Activated CD8-positive, alpha-beta memory T cell treated with anti-CD3 and anti-CD28 coated beads, Interleukin-2, amount 50 U/mL, for 1 hour (primary cell): Measurements from ENCODE around the gene BEGAIN.

Experiments used
- DNase-seq: peaks from one replicate; pipeline ENCODE4 v3.0.0-alpha.2; 2020; ENCODE audit errors: extremely low read depth

The BEGAIN gene

GRCh38 chr14:100581228-100582145 lies 5.7 kb downstream of the BEGAIN start:
- no peak for DNase-seq

GRCh38 chr14:100580316-100581227 lies 6.6 kb downstream of the BEGAIN start:
- DNase-seq, result no peak

GRCh38 chr14:100578552-100578951 lies 8.7 kb downstream of the BEGAIN start:
- no peak for DNase-seq

GRCh38 chr14:100577986-100578431 lies 9.2 kb downstream of the BEGAIN start:
- DNase-seq, result no peak

- no peak for DNase-seq
Observed at GRCh38 chr14:100577321-100577985, 9.8 kb downstream of the BEGAIN start.

DNA sequence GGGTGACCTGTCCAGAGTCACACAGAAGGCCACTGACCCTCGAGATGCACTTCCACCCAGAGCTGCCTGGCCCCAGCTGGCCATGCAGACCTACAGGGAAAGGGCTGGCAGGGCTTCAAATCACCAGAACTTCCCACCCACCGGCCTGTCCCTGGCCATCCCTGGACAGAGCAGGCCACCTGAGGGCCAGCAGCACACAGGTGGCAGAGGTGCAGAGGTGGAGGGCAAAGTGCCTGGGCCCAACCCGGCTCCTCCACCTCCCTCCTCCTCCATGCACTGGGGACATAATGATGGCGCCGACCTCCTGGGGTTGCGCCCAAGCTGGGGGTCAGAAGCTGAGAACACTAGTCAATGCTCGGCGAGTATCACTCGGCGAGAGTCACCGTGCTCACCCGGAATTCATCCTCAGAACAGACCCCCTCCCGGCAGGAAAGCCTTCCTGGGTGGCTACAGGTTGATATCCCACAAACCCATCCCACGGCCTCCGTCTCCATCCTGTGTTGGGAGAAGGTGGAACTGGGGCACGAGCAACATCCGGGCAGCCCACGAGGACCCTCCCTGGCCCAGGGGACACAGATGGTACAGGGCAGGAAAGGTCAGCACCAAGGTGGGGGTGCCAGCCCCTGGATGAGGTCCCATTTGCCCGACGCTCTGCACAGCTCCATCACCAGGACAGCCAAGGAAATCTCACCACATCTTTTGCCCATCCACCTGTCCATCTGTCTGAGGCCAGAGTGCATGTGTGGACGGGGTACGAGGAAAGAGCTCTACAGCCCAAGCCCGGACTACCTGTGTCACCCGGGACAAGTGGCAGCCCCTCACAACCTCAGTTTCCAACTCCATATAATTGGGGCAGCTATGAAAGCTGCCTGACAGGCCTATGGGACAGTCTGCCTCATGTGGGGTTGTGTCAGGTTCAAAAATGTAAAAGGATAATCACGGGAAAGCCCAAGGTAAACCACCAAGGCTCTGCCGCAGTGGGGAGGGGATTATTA lies 10.8 kb downstream of the BEGAIN start:
- no peak for DNase-seq

DNA sequence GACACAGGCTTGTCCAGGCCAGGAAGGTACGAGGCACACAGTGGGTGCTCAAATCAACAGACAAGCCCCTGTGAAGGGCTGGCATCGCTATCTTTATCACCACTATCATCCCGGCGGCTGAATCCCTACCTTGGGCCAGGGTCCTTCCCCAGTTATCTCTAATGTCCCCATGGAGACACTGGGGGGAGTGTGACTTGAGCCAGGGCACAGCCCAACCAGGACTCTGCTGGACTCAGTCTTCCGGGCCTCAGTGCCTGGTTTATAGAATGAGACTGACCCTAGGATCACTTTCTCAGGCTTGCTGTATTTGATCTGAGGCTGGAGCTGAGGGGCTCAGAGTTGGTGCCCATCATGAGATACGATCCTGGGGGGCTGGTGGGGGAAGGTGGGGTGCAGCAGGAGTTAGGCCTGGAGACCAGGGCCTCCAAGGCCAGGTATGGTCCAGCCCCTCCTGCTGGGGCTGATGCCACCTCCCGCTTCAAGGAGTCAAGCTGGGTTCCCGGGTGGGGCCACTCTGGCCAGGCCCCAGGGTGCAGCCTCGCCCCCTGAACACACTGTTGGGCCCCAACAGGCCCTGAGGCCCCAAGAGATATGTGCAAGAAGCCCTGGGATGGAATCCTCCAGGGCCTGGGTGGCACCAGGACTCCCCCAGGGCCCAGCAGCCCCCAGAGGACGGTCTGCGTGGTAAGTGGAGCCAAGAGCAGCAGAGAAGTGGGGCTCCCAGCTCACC lies 11.8 kb downstream of the BEGAIN start:
- DNase-seq, result no peak

- no peak for DNase-seq
Observed at GRCh38 chr14:100574642-100575031, 12.6 kb downstream of the BEGAIN start.

- DNase-seq, result no peak
Observed at GRCh38 chr14:100573757-100574641, 13.2 kb downstream of the BEGAIN start.

GRCh38 chr14:100573002-100573756 lies 14.0 kb downstream of the BEGAIN start:
- DNase-seq, result no peak

DNA sequence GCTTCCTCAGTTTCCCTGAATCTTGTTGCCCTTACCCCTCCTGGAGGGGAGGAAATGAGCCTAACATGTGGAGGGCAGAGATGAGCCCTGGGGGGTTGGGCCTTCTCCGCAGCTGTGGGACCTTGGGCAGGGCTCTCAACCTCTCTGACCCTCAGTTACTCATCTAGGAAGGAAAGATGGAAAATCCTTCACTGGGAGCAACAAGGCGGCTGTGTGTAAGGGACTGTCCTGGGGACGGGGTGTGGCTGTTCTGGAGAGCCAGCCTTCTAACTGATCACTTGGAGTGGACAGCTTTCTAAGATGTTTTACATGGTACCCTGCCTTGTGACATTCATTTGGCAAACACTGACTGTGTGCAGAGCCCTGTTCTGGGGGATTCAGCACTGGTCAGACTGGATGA lies 14.7 kb downstream of the BEGAIN start:
- DNase-seq, result no peak

DNA sequence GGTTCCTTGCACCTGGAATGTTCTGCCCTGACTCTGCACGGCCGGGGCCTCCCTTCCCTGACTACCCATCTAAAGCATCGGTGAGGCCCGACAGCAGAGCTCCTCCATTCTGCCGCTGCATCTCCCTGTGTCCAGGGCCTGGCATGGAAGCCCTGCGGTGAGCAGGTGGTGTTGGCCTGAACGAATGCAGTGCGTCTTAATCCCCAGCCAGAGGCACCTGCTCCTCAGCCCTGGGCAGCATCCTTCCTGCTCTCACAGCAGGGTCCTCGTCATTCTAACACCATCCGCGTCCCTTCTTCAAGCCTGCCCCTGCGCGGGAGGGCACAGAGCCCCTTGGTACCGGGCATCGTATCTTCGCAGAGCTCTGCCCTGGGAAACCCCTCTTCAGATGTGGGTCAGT lies 15.4 kb downstream of the BEGAIN start:
- DNase-seq, result no peak

DNA sequence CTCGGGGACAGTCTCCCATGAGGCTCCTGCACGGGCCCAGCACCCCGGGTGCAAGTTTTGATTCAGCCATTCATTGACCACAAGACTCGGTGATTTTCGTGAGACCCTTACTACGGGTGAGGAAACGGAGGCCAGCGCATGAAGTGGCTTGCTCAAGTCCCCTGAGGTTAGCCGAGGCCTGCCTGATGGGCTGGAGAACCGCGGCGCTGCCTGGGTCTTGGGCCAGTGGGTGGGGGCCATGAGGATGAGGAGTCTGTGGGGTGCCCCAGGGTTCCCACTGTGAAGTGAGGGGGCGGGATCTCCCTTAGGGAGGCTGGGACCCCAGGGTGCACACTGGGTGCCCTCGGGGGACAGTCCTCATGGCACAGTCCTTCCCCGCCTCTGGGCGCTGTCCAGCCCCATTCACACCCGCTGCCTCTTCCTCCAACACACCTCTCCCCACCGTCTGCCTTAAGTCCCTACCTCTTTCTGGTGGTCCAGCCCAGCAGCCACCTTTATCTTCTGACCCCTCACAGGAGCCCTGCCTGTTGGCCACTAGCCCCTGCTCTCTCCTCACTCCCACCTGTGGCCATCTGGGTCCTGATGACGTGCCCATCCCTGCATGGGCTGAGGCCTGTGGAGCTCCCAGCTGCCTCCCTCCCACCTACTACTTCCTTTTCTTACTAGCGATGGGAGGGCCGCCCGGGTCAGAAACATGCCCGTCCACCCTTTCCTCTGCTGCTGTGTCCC lies 16.3 kb downstream of the BEGAIN start:
- DNase-seq, result no peak

DNA sequence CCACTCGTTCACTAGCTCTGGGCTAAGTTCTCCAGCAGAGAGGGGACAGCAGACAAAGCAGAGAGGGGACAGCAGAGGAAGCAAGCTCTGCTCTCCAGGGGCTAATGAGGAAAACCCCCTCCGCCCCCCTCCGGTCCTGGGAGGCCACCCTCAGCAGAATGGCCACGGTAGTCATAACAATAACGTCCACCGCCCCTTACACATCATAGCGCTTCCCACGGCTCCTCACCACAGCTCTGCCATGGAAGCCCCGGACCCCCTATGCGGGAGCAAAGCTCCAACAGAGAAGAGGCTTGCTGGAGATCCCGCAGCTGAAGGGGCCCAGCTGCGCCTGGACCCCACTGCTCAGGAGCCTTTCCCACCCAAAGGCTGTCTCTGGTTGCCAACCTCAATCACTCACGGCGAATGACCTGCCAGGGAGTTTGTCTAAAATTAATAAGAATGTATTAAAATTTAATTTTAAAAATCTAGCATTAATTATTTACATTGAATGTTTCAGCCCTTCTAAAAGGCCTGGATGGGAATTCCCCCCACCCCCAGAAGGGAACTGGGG lies 17.4 kb downstream of the BEGAIN start:
- no peak for DNase-seq

GRCh38 chr14:100568998-100569733 lies 18.1 kb downstream of the BEGAIN start:
- DNase-seq, result no peak

DNA sequence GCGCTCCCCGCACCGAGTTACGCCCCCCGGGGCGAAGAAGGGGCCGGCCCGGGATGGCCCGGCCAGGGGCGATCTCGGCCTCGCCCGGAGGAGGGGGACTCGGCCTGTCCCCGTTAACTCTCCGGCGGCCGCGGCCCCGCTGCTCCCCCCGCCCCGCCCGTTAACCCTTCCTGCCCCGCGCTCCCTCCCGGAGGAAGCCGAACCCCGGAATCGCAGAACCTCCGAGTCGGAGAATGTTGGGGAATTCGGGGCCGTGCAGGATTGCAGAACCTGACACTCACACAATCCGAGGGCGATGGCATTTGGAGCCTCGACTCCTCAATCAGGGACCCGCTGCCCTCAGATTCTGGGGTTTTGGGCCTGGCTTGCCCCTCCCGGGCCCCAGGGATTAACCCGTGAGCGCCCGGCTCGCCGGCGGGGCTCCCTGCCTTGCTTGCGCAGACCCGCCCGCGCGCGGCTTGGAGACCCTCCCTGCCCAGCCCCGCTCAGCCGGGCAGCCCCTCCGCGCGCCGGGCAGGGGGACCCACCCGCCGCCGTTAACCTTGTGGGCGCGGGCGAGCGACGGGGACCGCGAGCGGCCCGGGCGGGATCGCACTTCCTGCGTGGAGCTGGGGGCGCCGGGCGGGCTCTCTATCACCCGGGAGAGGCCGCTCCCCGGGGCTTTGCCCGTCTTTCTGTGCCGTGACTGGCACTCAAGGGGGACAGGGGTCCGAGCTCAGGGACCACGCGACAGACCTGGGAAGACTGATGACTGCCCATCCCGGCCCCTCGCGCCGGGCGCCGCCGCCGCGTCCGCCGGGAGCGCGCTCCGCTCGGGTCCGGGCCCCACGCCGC lies 18.8 kb downstream of the BEGAIN start:
- no peak for DNase-seq
